Ishikawa (cell line): ENCODE data around the gene ACOXL.

Source experiments
- CEBPB ChIP-seq: IDR thresholded peaks from 2 replicates; pipeline ENCODE4 v1.6.1; 2012
- CREB1 ChIP-seq: IDR thresholded peaks from 2 replicates; pipeline ENCODE4 v1.6.1; 2012; ENCODE audit warnings: low read depth
- EGR1 ChIP-seq: IDR thresholded peaks from 2 replicates; pipeline ENCODE4 v1.6.1; 2012
- EP300 ChIP-seq: IDR thresholded peaks from 2 replicates; pipeline ENCODE4 v1.6.1; 2012; ENCODE audit warnings: borderline replicate concordance
- FOXM1 ChIP-seq: IDR thresholded peaks from 2 replicates; pipeline ENCODE4 v1.6.1; 2012; ENCODE audit warnings: low read depth, borderline replicate concordance
- MAX ChIP-seq: IDR thresholded peaks from 2 replicates; pipeline ENCODE4 v1.6.1; 2012
- NFIC ChIP-seq: IDR thresholded peaks from 2 replicates; pipeline ENCODE4 v1.6.1; 2012
- RAD21 ChIP-seq: IDR thresholded peaks from 2 replicates; pipeline ENCODE4 v1.6.1; 2012; ENCODE audit warnings: low read depth
- REST ChIP-seq: IDR thresholded peaks from 2 replicates; pipeline ENCODE4 v1.6.1; 2012; ENCODE audit warnings: low read depth, mild to moderate bottlenecking
- TAF1 ChIP-seq: IDR thresholded peaks from 2 replicates; pipeline ENCODE4 v1.6.1; 2012; ENCODE audit warnings: low read depth, mild to moderate bottlenecking
- TCF12 ChIP-seq: IDR thresholded peaks from 2 replicates; pipeline ENCODE4 v1.6.1; 2012; ENCODE audit warnings: low read depth
- TEAD4 ChIP-seq: IDR thresholded peaks from 2 replicates; pipeline ENCODE4 v1.6.1; 2012
- USF1 ChIP-seq: IDR thresholded peaks from 2 replicates; pipeline ENCODE4 v1.6.1; 2012
- YY1 ChIP-seq: IDR thresholded peaks from 2 replicates; pipeline ENCODE4 v1.6.1; 2012; ENCODE audit warnings: low read depth
- ZBTB7A ChIP-seq: IDR thresholded peaks from 2 replicates; pipeline ENCODE4 v1.6.1; 2012; ENCODE audit warnings: low read depth

The ACOXL gene

GRCh38 chr2:111017909-111018308 lies 285.5 kb downstream of the ACOXL start:
- TF ChIP-seq TAF1 (no peak), FOXM1 (no peak), EGR1 (no peak), CREB1 (no peak), NFIC (no peak), USF1 (no peak), MAX (no peak), ZBTB7A (no peak), TEAD4 (no peak), REST (no peak), EP300 (no peak), TCF12 (no peak), YY1 (no peak), RAD21 (no peak), CEBPB (no peak)

- no peak for TF ChIP-seq USF1
- TF ChIP-seq RAD21 = no peak
- TF ChIP-seq YY1 = no peak
- no peak for TF ChIP-seq CREB1
- TF ChIP-seq FOXM1 = no peak
- TF ChIP-seq EP300 = no peak
- no peak for TF ChIP-seq EGR1
- TF ChIP-seq MAX = no peak
- TF ChIP-seq TEAD4 = no peak
- TF ChIP-seq REST = no peak
- TF ChIP-seq CEBPB = no peak
- TF ChIP-seq ZBTB7A = no peak
Observed at GRCh38 chr2:111019381-111019780, 287.0 kb downstream of the ACOXL start.

- TF ChIP-seq TAF1 = no peak
Observed at GRCh38 chr2:111022633-111023032, 290.3 kb downstream of the ACOXL start.

GRCh38 chr2:111024496-111024895 lies 292.1 kb downstream of the ACOXL start:
- TF ChIP-seq MAX (no peak), CREB1 (no peak), TAF1 (no peak), TCF12 (no peak), EGR1 (no peak), NFIC (no peak)

GRCh38 chr2:111025288-111025687 lies 292.9 kb downstream of the ACOXL start:
- TF ChIP-seq ZBTB7A (no peak), MAX (no peak), CEBPB (no peak), NFIC (no peak), USF1 (no peak), TCF12 (no peak), TEAD4 (no peak), TAF1 (no peak), FOXM1 (no peak), YY1 (no peak), EGR1 (no peak), EP300 (no peak)

GRCh38 chr2:111028720-111029119 lies 296.3 kb downstream of the ACOXL start:
- TF ChIP-seq RAD21 (peak; percentile 76), CREB1 (no peak)
